Measurements from ENCODE around the gene MPIG6B.

Gene MPIG6B

GRCh38 chr6:31770860-31771259, 47.7 kb downstream of the MPIG6B start:
- TF ChIP-seq CTCF (IDR thresholded peaks at IDR 0.05; ENCODE audit: low read depth, low read length), result no peak
- no peak for DNase-seq (ENCODE audit: extremely low read depth, low read depth)

GRCh38 chr6:31771992-31772358, 48.8 kb downstream of the MPIG6B start:
- no peak for TF ChIP-seq CTCF (IDR thresholded peaks at IDR 0.05; ENCODE audit: low read depth, low read length)
- no peak for DNase-seq (ENCODE audit: extremely low read depth, low read depth)

- no peak for DNase-seq (ENCODE audit: extremely low read depth, low read depth)
- no peak for TF ChIP-seq CTCF (IDR thresholded peaks at IDR 0.05; ENCODE audit: low read depth, low read length)
Measured at GRCh38 chr6:31775184-31775583, 52.0 kb downstream of the MPIG6B start.

GRCh38 chr6:31775633-31776484, 52.7 kb downstream of the MPIG6B start:
- no peak for DNase-seq (ENCODE audit: extremely low read depth, low read depth)

More at GRCh38 chr6:31775633-31776484, 52.7 kb downstream of the MPIG6B start:
- TF ChIP-seq CTCF (IDR thresholded peaks at IDR 0.05; ENCODE audit: low read depth, low read length), result no peak

Measured in AG09319 (cell line).